Activated T-helper 1 cell treated with anti-CD3 and anti-CD28 coated beads, Interleukin-2, amount 50 U/mL, for 16 hours (primary cell): ENCODE measurements around the gene ARHGAP25.

Experiments
- DNase-seq, 2 donors: peaks; one replicate each; pipeline ENCODE4 v3.0.0-alpha.2; 2020; ENCODE audit warnings: low read depth in 1 of 2, low spot score in 1 of 2

ARHGAP25 gene

GRCh38 chr2:68828887-68829708 is 94.5 kb downstream of the ARHGAP25 start:
- peak; percentile 41 to 51 for DNase-seq

- no peak for DNase-seq
These were observed 95.1 kb downstream of the ARHGAP25 start for GRCh38 chr2:68829749-68830148.

- DNase-seq = no peak
These were observed 97.1 kb downstream of the ARHGAP25 start for GRCh38 chr2:68831686-68832232.

DNA sequence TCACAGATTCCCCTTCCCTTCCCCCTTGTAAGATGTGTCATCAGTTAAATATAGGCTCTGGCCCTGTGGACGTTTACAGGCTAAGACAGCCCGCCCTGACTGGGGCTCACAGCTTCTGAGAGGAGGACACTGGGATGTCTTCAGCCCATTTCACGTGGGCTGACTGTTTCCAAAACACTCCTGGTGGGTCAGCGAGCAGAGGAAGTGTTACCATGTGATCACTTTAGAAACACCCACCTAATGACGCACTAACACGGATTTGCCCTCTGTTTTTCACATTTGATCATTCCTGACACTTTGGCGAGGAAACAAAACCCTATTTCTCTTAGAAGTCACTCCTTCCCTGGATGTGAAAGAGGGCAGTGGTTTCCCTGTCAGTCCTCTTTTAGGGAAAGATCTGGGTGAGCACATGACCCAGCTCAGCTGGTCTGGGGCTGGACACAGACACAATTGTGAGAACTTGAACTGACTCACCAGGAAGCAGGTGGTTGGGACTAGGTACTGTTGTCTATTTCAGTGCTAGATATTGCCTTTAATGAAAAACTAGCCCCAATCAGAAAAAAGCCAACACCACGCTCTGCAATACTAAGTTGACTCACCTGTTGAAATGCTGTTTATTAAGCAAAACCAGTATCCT is 97.7 kb downstream of the ARHGAP25 start:
- no peak for DNase-seq

DNA sequence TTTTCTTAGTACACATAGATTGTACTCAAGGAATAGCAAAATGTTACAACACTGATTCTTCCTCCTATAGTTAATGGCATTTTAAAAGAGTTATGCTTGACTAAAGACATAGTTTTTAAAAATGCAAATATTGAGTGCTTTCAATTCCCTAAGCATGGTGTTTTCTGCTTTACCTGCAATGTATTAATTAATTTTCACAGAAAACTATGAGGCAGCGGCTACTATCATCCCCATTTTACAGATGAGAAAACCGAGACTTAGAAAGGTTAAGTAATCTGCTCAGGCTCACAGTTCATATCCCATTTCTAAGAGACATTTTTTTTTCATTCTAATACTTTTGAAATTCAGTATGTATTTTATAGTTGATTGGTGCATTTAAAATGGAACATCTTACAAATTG is 98.6 kb downstream of the ARHGAP25 start:
- DNase-seq = no peak

DNA sequence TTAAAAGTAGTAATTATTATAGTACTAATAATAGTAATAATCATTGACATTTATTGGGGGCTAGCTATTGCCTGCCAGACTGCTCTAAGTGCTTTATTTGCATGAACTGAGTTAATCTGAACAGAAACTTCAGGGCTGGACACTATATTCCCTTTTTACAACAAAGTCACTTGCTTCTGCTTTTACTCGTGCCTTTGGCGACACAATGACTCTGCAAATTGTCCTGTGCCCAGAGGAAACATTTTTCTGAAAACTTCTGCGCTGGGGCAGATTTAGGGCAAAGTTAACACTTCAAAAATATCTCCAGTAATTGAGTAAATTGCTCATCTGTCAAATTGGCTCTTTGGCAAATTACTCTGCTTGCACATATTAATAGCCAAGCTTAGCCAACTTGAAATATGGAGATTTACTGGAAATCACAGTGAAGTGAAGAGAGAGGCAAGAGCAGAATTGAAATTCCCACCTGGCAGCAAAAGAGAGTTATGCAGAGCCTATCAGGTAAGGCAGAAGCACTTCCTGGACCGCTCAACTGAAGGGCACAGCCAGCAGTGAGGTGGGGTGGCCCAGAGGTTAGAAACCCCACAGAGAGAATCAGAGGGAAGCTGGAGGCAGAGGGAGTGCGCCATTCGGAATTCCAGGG is 100.2 kb downstream of the ARHGAP25 start:
- no peak for DNase-seq

DNA sequence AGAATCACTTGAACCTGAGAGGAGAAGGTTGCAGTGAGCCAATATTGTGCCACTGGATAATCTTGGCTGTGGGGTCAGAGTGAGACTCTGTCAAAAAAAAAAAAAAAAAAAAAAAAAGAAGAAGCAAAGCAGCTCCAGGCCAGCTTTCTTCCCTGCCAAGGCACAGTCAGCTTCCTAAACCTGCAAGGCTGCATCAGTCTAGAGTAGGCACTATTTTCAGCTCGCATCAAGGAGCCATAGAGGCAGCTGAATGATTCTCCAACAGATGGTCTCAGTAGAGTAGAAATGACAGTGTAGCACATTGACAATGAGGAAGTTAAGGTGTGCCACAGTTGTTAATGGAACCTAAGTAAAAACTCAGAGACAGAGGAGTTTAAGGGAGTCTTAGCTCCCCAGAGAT is 101.0 kb downstream of the ARHGAP25 start:
- no peak for DNase-seq

GRCh38 chr2:68837164-68837860 is 102.7 kb downstream of the ARHGAP25 start:
- DNase-seq = peak; percentile 37 to 61

- DNase-seq = no peak
These were observed 103.3 kb downstream of the ARHGAP25 start for GRCh38 chr2:68837861-68838341.

GRCh38 chr2:68838641-68839040 is 104.0 kb downstream of the ARHGAP25 start:
- no peak for DNase-seq

- no peak for DNase-seq
These were observed 104.7 kb downstream of the ARHGAP25 start for GRCh38 chr2:68839260-68839833.

- no peak for DNase-seq
These were observed 110.4 kb downstream of the ARHGAP25 start for GRCh38 chr2:68845043-68845442.

DNA sequence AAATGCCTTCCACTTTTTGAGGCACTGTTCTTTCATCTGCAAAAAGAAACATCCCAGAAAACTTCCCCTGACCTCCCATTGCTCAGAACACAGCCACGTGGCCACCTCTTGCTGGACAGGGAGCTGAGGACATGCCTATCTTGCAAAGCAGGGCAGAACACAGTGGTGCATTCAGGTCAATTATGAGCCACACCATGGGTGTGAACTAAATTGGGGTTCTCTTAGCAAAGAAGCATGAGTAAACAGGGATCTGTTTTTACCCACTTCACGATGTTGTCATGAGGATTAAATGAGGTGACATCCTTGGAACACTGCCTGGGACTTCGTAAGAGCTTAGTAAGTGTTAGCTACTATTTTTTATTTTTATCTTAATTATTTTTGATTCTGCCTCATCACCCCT is 111.5 kb downstream of the ARHGAP25 start:
- DNase-seq = no peak

DNA sequence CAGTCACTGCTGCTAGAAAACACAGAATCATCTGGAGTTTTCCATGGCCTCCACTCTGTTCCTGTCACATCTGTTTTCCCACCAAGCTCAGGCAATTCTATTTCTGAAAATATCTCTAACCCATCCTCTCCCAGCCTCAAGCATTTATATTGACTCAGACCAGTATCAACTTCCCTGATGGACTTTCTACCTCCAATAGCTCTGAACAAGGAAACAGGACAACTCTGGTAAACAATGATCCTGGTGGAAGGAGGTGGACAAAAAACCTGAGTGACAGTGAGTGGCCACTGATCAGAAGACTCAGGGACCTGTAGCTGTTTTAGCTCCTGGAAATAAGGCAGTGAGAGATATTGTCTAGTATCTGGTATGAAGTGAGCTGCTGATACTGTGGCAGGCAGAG is 113.1 kb downstream of the ARHGAP25 start:
- no peak for DNase-seq

DNA sequence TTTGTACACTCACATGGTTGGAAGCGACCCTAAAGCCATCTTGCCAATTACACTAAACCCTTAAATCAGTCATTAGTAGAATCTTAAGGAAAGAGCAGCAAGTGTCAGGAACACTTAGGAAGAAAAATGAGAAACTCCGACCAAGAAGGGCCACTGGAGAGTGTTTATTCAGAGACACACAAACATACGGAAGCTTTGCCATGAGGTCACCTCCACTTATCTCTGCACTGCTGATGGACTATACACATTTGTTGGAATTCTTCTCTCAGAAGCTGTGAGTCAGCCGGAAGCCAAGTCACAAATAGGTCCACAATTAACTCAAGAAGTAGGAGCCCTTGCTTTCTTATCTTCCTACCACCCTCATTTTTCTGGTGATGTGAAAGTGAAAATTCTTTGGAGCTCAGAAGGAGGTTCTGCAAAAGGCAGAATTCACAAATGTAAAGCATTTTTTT is 115.0 kb downstream of the ARHGAP25 start:
- DNase-seq = no peak

DNA sequence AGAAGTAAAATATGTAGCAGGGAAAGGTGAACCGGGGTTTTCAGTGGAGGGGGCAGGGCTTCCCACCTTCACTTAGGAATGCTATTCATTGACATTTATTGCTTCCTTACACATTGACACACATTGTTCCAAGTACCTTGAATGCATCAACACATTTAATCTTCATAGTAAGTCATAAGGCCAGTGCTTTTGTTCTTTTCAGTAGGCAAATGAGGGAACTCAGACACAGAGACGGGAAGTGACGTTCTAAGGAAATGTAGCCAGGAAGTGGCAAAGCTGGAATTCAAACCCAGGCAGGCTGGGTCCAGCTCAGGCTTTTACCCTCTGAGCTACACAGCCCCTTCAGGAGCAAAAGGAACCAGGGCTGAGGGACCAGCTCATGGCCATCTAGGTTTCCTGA is 115.9 kb downstream of the ARHGAP25 start:
- no peak for DNase-seq

DNA sequence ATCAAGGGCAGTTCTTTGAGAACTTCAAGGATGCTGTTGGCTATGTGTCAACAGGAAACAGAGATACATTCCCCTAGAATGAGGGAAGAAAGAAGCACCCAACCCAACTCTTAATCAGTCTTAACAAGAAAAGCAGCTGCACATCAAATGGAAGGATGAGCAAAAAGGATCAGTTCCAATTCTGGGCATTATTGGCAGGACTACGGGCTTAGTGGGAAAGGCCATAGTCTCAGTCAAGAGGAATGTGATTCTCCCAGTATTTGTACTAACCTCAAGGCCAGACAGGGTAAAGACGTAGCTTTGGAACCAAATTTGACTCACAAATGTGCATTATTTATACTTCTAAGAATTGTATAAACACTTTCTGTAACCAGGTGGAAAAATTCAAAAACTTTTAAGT is 118.4 kb downstream of the ARHGAP25 start:
- DNase-seq = no peak

GRCh38 chr2:68853915-68854314 is 119.3 kb downstream of the ARHGAP25 start:
- no peak for DNase-seq

GRCh38 chr2:68854476-68854875 is 119.9 kb downstream of the ARHGAP25 start:
- DNase-seq = no peak

DNA sequence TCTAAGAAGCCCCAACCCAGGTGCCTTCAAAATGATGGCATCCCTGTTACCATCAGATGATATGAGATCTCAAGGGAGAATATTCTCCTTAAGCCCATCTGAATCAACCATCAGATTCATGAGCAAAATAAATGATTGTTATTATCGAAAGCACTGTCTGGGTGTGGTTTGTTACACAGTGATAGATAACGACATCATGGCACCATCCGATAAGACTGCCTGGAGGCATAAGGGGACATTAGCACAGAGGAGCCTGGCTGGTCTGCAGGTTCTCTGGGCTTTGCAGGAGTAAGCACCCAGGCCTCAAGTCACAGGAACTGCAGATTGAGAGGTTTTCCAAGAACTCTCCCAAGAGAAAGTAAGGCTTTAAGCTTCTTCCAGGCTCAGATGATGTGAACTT is 120.9 kb downstream of the ARHGAP25 start:
- no peak for DNase-seq
